Stimulated activated CD8-positive, alpha-beta memory T cell treated with anti-CD3 and anti-CD28 coated beads, Interleukin-12 subunit alpha, Interleukin-12 subunit beta, amount 100 ng/mL, for 24 hours (primary cell): ENCODE data around the gene FGF10.

Source experiments
- DNase-seq: peaks from one replicate; pipeline ENCODE4 v3.0.0-alpha.2; 2020; ENCODE audit errors: extremely low read depth

FGF10 gene

DNA sequence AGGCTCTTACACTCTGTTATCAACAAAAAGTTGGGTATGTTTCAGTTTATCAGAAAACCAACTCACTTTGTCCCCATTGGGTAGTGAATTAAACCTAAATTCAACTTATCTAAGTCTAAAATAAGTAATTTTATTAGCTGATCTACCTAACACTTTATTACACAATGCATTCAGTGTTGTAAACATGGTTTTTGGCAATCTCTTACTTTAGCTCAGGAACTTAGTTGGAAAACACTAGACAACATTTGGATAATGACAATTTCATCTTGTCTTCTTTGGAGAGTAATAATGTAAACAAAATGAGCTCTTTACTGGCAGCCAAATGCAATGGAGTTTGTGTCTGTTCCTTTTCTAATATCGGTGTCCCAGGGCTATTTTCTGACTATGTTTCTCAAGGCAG is 33.0 kb downstream of the FGF10 start:
- DNase-seq: no peak

DNA sequence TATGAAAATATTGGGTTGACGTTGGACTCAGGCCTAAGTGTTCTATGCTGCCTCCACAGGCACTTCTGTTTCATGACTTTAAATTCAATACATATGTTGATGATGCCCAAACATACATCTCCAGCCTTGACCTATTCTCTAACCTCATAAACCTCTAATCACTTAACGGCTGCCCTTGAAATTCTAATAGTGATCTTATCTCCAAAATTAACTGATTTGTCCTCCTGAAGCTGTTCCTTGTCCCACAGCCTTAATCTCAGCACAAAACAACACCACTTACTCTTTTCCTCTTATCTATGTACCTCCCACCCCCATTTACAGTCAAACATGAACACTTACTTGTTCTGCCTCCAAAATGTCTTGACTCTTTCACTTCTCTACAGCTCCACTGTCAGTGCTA is 43.3 kb downstream of the FGF10 start:
- DNase-seq: no peak

DNA sequence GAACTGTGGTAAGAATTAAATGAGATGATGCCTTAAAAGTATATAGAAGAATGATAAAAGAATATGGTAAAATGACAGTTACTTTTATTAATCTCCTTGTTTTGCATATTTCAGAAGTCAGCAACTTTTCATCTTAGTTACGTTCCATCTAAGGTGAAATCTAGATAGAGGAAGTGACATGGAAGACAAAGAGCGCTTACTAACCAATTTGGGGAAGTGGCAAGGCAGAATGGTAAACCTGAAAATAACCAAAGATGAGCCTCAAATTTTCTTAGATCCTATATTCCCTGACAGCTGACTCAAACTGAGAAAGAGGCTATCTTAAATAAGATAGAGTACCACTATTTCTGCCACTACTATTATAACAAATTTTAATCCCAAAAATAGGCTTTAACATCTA is 52.5 kb downstream of the FGF10 start:
- no peak for DNase-seq

DNA sequence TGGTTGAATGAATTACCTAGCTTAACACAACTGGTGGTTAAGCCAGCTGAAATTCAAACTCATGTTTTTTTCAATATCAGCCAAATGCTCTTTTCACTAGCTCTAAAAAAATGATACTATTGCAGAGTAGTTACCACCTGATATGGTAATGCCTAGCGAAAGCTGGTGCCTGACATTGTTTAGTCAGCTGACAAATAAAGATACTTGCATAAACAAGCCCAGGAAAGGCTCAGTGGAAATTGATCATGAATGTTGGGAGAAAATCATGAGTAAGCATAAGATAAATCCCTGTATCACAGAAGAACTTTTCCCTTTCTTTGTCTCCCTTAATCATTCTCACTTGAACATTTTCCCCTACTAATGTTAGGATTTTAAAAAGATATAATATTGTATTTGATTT is 54.6 kb downstream of the FGF10 start:
- DNase-seq: no peak

DNA sequence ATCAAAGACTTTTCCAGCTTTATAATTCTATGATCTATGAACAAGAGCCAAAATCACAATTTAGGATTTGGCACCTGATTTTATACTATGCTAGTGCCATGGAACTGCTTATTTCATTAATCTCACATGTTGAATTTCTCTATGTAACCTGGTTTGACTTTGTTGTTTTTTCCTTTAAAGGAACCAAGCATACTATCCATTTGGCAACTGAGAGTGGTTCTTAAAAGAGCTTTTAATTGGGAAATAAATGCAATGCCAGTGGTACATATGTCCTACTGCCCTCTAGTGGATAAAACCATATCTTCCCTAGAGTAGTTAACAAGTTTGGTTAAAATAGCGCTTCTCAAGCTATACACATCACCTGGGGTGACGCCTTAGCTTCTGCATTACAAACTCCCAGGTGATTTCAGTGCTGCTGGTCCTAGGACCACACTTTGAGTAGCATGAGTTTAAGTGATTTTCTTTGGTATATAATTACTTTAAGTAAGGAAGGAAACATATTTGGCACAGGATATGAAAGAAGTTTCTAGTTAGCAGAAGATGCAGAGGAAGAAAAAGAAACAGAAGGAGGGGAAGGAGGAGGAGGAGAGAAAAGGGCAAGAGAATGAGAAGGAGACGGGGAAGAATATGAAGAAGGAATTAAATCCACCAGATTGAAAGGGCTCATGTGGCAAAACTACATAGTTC is 56.8 kb downstream of the FGF10 start:
- DNase-seq: no peak

DNA sequence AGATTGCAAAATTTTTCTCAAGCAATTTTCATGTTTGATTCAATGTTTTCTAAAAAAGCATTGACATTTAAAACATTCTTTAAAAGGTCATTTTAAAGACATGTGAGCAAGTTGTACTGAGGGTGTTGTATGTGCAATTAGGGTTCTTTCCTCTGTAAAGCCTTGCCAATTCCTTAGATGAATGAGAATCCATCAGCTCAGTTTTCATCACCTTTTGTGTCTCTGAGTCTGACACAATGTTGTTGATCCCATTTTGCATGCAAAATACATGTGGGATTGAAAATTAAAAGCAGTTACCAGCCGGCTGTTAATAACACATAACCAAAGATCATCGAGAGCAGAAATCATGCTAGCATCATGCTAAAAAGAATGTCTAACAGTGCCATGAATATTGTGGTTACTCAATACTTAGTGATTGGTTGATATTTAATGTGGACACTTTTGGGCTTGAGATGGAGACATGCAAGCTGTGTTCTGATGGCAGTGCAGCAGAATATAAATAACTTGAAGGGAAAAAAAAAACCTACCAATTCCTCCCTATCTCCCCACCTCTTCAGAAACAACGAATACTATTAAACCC is 57.7 kb downstream of the FGF10 start:
- no peak for DNase-seq

DNA sequence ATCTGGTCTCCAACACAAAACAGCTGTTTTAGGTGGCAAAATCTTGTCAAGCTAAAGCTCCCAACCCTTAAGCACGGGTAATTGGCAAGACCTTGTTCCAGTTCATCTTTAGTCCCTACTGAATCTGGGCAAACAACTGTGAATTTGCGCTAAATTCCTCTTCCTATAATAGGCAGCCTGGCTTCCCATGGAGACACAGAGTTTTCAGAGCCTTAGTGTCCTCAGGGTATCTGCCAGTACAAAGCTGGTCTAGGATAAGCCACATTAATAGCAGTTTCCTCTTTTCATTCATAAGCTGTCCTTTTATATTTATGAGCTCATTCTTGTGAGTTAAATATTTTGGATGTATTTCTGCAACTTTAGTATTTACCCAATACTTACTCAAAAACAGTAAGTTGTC is 59.5 kb downstream of the FGF10 start:
- no peak for DNase-seq

DNA sequence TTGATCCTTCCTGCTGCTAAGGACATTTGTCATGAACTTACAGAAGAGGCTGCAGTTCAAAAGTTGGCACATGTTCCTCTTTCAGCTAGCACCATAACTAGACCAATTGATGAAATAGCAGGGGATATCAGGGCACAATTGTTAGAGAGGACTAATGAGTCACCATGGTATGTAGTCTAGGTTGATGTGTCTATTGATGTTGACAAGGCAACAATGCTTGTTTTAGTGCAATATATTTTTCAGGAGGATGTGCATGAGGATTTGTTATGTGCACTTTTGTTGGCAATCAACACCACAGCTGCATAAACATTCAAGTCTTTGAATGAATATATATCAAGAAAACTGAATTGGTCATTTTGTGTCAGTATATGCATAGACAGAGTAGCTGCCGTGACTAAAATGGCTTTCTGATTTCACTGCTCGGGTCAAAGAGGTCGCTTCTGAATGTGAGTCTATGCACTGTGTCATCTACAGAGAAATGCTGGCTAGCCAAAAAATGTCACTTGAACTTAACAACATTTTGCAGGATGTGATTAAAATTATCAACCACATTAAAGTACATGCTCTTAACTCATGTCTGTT is 68.0 kb downstream of the FGF10 start:
- DNase-seq: no peak

DNA sequence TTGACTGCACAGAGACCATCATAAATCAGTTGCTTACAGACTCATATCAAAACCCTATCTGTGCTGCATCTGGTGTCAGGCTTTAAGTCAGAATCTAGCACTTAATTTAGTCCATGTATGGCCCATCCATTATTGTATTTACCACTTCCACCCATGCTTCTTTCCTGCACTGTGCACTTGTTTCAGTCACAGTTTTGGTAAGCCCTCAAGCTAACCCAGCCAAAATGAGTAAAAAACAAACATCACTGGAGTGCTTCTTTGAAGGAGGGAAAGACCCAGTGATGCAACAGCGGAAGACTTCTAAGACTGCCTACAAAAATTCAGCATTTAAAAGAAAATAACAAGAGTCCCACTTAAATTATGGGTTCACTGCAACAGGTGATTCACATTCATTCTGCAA is 69.0 kb downstream of the FGF10 start:
- DNase-seq: no peak

DNA sequence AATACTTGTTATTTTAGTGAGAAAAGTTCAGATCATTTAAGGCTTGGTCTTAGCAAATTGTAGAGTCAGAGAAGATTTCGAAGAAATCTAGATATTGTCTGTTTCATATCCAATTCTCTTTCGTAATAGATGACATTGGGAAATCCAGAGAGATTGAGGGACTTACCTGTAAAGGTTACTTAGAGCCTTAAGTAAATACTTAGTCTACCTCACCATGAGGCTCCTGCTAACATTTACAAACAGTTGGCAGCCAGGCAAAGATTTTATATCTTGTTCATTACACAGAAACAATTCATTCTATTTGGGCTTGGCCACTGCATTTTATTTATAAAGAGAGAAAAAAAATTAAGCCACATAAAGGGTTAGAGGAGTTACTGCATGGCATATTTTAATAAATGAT is 70.3 kb downstream of the FGF10 start:
- no peak for DNase-seq

DNA sequence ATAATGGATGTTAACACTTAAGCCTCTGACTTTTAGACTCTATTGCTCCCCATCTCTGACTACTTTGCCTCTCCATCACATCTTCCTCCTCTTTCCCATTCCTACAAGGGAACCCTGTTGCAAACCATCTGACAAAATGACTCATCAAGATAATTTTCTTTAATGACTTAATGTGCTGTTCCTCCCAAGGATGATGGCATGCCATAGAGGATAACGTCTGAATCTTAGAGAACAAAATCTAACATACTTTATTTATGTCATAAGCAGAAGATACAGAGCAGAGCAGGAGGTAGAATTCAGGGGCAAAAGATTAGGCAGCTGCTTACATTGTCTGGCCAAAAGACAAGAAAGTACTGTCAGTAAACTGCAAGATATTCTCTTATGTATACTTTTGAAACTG is 76.8 kb downstream of the FGF10 start:
- no peak for DNase-seq

DNA sequence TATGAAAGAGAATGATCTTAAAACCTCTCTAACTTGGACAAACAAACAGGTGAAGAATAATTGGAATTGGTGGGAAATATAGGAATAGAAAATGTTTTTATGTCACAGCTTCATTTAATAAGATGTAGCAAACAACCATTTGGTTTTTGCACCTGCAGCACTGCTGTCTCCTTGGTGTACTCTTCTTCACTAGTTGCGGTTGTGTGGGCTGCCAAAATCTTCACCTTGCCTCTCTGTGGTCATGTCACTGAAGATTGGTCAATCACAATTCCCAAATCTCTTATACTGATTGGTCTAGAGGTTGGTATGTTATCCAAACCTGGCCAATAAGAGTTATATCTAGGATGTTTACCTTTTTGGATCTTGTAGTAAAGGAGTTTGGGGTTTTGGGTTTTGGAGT is 88.7 kb downstream of the FGF10 start:
- DNase-seq: no peak

DNA sequence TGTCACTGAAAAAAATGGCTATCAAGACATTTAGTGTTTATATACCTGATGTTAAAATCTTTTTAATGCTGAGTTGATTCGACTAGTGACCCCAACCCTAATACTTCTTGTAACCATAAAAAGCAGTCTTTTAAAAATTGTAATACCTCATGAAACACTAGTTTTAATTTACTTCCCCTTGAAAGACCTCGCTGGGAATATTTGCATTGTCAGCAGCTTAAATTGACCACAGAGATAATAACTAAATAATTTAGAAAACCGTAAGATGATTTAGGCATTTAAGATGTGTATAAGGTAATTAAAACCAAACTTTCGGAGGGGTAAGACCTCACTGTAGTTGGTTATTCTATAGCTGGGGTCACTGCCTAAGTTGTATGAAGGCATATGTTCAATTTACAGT is 89.8 kb downstream of the FGF10 start:
- DNase-seq: no peak

DNA sequence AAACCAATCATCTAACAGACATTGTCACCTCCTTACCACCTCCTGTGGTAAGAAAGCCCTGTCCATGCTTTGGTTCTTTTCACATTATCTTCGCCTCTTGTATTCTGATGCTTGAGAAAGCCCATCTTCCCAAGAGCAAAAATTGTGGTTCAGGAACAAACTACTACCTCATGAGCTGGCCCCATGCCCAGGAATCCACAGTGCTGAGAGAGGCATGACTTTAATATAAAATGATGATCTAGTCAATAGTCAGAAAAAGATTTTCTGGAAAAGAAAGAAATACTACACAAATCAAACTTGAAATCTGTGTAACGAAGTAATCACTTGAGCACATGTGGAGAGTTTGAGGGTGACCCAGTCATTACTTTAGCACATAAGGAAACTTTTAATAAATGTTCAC is 94.7 kb downstream of the FGF10 start:
- no peak for DNase-seq

DNA sequence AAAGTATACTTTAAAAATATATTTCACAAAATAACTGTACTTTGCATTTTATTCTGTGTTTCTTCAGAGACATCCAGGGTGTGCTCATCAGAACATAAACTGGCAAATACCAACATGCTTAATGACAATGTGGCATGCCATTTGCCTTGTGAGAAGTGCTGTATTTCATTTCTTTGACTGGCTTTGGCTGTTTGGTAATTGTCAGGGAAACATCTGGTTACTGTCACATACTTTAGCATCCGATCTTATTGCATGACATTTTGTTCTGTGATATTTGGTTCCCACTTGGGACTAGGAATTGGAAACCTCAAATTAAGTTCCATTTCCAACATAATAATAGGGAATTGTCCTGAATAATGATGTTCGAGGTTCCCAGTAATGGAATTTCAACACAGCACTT is 96.5 kb downstream of the FGF10 start:
- DNase-seq: no peak

DNA sequence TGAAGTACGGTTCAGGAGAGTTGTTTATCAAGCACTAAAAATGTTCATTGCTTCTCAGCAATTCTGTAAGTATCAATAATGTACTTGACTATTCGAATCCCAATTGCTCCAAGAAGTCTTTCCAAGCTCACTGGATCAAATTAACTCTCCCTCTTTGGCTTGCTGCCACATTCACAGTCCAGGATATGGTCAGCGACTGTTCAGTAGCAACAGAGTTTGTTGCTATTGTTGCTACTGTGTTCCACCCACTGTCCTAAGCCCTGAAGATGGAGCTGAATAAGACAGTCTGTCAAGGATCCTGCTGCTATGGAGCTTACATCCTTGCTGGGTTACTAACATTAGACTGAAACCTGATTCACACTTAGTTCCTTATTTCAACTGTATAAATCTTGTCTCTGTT is 110.8 kb downstream of the FGF10 start:
- DNase-seq: no peak

DNA sequence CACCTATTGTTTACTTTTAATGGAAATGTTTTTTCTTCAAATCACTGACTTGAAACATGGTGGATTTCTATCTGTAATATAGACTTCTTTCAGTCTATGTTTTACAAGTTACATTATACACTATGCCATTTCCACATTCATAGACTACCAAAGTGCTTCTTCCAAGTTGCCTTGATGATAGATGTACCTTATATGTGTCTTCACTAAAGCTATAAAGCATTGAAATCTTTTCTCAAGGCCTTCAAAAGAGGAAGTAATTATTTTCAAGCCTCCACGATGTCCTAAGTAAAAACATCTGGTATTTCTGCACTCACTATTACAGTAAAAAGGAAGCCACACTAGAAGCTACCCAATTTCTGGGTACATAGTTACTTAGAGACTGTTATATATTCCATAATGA is 113.3 kb downstream of the FGF10 start:
- DNase-seq: no peak

DNA sequence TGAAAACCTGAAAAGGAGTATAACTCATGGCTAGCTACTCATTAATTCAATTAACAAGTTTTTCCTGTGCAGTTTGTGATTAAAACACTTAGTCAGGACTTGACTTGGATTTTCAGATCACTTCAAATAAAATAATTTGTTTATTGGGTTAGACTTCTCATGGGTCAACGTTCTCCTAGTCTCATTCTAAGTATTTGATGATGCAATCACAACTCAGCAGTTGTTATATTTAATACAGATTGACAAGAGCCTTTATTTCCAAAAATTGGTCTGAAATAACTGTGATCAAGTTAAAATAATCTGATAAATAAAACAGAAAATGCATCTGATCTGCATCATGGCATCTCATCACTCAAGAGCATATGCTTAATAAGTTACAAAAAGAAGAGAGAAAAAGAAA is 113.9 kb downstream of the FGF10 start:
- DNase-seq: no peak

DNA sequence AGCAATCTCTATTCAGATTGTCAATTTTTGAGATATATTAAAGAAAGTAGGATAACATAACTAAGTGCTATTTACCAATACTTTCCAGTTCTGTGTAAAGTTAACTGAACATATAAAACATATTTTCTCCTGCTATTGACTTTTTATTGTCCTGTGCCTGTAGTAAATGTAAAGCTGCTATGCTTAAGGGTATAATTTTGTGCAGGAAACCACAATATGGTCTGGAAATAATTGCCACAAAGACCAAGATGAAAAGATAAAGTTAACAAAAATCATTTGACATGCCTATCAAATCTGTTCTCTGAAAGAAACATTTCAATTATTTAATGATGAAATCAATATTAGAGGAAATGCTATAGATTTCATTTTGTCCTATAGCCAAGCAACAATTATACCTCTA is 121.3 kb downstream of the FGF10 start:
- no peak for DNase-seq

DNA sequence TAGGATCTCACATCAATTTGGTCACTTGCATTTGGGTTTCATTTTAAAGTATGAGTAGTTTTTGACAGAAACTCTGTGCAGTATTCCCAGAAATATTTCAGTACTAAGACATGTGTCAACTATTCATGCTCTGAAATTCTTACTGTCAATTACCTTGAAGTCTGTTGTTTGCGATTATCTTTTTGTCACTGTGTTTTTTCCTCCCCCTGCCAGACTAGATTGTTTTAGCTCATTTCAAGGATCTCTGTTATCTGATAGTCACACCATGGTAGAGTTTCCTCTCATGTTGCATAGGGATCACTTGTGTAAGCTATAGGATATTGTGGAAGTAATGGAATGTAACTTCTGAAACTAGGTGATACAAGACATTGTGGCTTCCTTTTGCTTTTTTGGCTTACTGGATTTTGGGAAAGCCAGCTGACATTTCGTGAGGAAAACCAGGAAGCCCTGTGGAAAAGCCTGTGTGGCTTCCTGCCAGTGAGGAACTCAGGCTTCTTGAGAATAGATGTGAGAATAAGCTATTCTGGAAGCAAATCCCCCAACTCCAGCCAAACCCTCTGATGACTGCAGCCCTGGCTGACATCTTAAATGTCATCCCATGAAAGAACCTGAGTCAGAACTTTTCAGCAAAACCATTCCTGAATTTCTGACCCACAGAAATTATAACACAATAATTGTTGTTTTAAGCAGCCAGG is 122.2 kb downstream of the FGF10 start:
- no peak for DNase-seq

DNA sequence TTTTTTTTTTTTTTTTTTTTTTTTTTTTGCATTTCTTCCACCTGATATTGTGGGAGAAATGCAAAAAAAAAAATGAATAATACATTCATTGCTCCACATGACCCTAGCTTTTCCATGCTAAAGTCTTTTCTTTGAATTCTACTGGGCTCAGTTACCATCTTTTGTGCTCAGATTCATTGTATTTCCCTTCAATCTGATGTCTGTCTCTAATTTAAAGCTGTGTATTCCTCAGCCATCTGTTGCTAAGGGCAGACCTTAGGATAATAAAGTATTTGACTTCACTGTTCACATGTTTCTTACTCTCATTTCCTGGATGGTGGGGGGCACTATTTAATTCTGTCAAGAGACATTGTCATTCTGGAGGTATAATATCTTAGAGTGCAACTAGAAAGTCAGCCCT is 123.5 kb downstream of the FGF10 start:
- DNase-seq: no peak

DNA sequence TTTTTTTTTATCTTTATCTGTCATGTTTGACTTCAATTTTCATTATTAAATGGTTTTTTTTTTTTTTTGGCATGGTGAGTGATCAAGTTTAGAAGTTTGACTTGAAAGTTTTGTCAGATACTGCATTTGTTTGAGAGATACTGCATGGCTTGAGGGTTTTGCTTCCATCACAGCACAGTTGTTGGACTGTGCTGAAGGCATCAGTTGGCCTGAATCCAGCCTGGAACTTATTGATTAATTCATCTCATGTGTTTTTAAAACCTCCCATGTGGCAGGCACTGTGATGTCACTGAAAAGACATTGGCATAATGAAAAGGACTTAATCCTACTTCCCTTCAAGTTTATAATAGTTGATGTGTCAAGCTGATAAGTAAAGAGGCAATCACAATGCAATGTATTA is 128.4 kb downstream of the FGF10 start:
- DNase-seq: no peak

DNA sequence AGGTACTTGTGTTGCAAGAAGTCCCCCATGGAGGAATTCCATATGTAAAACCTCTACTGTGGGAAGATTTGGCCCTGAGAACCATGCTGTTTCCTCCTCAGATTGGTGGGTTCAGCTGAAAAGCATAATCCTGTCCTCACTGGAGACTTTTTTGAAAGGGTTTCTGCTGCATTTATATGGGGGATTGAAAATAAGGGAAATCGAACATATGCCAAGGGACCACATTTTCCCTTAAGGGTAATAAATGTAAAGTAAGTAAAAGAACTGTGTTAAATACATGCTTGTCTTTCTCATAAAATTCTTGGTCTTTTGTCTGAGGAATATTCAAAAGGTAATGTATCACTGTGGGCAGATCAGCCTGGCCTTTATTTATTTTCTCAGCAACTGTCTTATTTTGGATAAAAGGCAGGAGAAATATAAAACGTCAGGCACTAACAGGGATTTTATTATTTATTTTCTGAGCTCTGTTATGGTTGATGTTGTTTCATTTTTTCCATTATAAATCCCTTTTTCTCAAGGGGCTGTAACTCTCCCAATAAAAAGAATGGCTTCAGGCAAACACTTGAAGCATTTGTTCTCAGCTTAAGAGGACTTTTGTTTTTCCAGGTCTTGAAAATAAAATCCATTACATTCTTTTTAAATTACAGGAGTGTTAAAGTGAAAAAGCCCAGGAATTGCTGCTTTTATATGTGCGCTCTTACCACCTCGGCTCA is 131.4 kb downstream of the FGF10 start:
- no peak for DNase-seq
